IPS-11a (cell line): ENCODE results near the gene TMEM38B.

Experiments
- H3K4me3 ChIP-seq: one replicate; pipeline ENCODE4 v1.5.1; 2013; ENCODE audit warnings: low read depth, low read length, control low read depth

Gene TMEM38B, protein sequence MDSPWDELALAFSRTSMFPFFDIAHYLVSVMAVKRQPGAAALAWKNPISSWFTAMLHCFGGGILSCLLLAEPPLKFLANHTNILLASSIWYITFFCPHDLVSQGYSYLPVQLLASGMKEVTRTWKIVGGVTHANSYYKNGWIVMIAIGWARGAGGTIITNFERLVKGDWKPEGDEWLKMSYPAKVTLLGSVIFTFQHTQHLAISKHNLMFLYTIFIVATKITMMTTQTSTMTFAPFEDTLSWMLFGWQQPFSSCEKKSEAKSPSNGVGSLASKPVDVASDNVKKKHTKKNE

DNA sequence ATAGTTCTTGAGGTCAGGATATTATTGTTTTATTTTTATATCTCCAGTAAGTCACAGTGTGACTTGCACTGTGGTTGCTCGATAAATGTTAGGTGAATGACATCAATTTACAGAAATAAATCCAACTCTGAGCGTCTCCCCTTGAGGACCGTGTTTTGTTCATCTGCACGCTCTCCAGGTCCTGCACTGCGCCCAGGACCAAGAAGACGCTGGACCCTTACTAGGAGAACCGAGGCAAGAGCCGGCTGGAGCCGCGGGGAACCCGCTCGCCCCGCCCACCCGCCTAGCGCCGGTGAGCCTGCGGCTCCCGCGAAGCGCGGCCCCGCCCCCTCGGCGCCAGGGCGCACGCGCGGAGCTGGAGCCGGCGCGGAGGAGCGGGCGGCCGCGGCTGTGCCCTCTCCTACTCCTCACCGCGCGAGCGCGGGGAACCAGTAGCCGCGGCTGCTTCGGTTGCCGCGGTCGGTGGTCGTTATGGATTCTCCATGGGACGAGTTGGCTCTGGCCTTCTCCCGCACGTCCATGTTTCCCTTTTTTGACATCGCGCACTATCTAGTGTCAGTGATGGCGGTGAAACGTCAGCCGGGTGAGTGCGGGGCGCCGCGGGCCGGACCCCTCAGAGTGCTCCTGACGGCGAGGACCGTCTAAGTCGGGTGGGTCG is at the start of gene TMEM38B:
Gene TMEM38B (plus strand): TSS at position 352 of the 658 bp plus-strand sequence. CDS start 120 bp downstream, at position 472.
- H3K4me3 ChIP-seq = peak within 1 kb of the TSS; percentile 73

DNA sequence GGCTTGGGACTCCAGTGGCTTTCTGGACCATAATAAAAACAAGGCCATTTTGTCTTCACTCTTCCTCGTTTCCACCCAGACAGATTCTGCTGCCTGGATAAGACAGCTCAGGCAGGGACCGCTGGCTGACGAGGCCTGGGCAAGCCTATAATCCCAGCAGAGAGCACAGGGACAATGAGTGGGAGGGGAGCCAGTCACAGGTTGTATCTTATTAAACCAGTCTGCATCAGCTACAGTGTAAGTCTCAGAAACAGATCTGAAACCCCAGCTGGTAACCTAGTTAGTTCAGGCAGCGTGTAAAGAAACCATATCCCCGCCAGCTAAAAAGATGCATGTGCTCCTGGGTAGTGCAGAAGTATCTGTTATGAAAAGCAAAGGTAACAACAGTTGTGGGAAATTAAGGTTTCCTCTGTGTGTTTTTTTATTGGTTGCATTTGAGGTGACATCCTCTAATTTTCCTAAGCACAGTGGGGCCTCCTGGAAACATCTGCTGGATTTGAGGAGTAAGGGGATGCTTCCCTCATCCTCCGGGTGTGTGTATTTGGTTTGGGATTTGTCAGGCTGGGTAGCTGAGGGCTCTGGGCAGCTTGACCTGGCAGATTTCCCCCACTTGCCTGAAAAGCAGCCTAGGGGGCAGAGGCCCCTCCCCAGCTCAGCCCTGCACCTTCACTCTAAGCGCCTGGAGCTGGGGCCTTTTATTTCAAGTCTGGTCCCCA is 47.3 kb upstream of the TMEM38B start:
- no peak overlapping the region for H3K4me3 ChIP-seq

DNA sequence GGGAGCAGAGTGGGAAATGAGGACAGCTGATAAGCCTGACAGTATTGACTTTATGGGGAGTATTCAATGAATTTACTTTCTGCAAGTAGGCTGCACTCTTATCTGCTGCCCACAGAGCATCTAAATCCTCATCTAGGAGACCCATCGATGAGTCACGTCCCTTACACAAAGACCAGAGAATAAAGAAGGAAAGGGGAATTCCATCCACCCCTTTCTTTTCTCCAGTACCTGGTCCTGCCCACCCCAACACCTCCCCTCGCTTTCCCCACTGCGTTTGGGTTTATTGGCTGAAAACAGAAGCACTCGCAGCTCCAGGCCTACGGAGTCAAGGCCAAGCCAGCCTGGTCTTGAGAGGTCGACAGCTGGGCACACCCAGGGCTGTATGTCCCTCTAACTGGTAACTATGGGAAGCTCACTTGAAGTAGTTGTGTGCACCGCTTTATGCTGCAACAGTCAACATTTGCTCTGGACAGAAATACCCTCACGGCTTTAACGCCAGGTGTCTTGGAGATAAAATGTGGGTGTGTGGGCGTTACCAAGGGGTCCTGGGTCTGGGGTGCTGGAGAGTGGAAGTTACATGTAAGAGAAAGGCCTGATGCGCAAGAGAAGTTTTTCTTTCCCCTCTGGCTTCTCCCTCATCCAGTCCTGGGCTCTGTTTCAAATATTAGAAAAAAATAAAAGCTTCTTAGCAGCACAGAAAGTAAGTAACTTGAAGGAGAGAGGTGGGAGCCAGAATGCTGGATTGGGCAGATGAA is 46.6 kb upstream of the TMEM38B start:
- no peak overlapping the region for H3K4me3 ChIP-seq

DNA sequence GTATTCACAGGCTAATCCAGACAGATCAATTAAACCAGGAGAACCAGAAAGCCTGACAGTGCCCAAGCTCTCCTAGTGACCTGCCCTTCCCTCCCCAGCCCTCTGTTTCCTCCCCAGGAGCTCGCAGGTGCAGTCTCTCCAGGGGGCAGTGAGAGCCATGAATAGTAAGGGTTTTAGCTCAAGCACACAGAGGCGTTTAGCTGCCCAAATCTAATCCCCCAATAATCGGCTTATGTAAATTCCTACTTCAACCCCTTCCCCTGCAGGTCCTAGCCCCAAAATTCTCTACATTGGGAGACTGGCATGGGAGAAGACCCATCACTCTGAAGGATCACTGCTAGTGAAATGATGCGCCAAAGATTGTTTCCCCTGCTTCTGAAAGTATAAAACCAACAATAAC is 42.5 kb upstream of the TMEM38B start:
- no peak overlapping the region for H3K4me3 ChIP-seq

DNA sequence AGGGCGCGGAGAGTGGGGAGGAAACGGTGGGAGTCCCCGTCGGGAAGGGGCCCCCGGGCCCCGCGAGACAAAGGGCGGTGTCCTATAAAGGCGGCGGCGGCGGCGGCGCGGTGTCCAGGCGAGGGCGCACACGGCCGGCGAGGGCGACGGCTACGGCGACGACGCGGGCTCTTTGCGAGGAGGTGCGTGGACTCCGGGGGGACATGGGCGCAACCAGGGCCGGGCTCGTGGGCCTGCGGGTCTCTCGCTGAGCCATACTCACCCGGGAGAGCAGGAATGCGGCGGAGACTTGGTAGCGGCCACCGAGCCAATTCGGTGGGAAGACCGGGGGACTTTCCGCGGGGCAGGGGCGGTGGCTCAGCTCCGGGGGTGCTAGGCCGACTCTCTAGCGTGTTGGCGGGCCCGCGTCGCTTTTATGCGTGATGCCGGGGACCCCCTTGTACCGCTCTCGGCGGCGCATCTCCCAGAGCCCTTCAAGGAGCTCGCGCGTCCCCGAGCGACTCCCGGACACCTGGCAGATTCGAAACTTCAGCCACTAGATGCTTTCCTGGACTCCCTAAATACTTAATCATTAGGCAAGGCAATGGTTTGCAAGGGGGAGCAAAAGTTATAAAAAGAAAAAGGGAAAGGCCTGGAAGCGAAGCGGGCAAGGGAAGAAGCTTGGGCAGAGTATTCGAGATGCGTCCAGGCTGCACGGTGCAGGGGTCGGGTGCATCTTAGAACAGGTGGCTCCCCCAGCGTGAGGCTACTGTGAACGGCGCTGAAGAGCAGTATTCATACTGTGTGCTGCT is 38.0 kb upstream of the TMEM38B start:
- peak overlapping the region; percentile 37 for H3K4me3 ChIP-seq

DNA sequence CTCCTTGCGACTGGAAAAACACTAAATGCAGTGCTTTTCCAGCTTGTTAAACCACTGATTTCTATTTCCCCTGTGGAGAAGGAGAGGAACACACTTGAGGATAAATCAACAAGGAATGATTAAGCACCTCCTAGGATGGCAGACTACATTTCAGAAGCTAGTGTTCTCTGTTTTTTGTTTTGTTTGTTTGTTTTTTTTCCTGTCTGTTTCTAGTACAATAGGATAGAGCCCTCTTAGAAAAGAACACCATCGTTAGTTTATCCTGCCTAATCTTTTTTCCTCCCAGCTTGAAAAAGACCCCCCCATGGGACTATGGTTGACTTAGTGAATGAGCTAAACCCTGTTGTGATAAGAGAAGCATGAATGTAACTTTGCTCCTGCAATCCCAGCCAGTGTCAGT is 36.0 kb upstream of the TMEM38B start:
- no peak overlapping the region for H3K4me3 ChIP-seq

DNA sequence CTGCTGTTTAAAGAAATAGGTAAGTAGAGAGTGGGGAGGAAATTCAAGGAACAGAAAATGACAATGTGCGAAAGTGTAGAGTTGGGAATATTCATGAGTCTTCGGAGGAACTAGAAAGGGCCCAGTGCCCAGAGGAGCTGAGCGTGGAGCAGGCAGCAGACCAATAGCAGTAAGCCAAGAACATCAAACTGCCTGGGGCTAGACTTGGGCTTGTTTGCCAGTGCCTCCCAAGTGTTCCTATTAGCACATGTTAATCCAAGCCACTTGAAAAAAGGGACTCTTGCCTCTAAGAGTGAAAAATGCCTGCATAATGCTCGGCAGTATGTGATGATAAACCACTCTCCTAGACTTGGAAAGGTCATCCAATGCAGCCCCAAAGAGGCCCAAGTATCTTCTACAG is 33.3 kb upstream of the TMEM38B start:
- no peak overlapping the region for H3K4me3 ChIP-seq

DNA sequence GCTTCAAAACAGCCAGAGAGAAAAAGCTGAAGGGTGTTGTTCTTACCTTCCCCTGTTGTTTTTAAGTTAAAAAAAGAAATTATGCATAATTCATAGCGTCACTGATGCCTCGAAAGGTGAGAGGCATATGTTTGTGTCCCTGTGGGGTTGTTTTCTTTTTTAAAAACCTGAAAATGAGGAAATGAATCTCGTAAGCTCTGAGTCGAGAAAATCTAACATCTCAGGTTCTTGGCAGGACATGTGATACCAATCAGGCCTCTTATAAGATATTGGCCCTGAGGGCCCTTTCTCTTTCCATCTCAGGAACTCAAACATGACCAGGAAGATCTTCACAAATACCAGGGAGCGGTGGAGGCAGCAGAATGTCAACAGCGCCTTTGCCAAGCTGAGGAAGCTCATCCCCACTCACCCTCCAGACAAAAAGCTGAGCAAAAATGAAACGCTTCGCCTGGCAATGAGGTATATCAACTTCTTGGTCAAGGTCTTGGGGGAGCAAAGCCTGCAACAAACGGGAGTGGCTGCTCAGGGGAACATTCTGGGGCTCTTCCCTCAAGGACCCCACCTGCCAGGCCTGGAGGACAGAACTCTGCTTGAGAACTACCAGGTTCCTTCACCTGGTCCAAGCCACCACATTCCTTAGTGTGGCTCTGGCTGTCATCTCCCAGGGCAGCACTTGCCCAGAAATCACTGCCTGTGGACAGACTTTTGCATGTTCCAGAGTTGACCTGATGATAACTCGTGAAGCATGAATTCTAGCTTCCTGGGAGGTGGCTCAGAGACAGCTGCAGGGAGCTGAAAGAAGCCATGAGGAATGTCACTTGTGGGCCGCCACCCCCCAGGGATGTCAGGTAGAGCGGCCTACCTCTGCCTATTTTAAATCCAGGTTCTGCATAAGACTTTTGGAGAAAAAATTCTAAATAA is 31.9 kb upstream of the TMEM38B start, which contains the start of gene TAL2:
Gene TAL2 (plus strand): TSS at position 274 of the 921 bp plus-strand sequence. CDS start 40 bp downstream, at position 314.
- H3K4me3 ChIP-seq = no peak within 1 kb of the TSS

DNA sequence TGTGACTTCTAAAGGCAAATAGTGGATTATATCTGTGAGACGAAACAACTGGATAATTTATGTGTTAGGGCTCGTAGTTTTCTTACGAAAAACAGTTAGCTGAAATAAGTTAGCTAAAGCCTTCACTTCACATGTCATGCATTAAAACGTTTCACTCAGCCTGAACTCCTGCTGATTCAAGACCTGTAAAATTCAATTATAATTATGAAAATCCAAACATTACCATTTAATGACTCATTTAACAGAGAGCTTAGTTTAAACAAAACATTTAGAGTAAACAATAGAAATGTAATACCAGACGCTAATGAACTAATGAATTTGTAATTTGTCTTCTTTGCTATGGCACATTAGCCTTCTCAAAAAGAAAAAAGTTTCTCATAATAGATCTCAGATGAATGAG is 30.4 kb upstream of the TMEM38B start:
- no peak overlapping the region for H3K4me3 ChIP-seq

DNA sequence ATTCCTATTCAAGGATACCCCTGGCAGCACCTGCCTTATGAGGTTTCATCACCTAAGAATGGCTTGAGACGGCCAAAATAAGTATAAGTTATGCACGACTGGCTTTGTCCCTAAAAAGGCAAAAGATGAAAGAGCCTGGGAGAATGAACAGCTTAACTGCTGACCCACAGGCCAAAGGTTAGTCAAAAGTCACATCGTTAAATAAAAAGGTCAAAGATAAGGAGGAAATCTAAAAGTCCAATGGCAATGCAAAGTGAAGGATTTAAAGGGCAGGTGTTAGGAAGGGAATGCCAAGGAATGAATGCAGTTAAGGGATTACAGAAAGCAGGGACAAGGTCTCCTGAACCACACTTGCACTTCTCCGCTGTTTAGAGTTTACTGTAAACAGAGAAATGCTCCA is 26.5 kb upstream of the TMEM38B start:
- H3K4me3 ChIP-seq = no peak overlapping the region

DNA sequence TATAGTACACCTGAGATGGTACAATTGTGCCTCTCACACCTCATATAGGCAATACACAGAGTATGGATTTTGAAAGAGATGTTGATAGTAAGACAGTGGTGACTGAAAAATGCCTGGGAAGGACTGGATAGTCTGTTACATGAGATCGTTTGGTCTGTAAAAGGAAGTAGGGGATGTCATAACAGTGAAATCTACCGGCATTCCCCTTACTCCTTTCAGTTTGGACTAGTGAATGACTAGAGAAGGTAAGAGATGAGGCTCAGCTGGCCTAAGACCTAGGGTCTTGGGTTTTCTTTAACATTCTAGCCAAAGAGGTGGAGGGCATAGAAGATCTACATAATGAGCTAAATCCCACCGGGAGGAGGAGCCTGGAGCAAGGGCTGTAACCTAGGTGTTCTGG is 24.0 kb upstream of the TMEM38B start:
- H3K4me3 ChIP-seq = no peak overlapping the region

DNA sequence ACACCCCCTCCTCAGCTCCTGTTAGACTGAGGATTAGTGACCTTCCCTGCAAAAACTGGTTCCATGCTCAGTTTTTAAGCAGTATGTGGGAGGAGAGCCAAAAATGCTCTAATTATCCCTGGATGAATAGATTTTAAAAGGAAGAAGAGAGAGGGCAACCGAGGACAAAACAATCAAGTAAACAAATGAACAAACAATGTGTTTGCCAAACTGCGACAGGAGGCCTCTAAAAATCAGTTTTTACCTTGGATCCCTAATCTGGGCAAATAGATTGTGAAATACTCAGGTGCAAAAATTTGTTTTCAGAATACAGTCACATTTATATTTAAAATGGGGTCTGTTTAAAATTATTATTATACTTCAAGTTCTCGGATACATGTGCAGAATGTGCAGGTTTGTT is 23.6 kb upstream of the TMEM38B start:
- no peak overlapping the region for H3K4me3 ChIP-seq

DNA sequence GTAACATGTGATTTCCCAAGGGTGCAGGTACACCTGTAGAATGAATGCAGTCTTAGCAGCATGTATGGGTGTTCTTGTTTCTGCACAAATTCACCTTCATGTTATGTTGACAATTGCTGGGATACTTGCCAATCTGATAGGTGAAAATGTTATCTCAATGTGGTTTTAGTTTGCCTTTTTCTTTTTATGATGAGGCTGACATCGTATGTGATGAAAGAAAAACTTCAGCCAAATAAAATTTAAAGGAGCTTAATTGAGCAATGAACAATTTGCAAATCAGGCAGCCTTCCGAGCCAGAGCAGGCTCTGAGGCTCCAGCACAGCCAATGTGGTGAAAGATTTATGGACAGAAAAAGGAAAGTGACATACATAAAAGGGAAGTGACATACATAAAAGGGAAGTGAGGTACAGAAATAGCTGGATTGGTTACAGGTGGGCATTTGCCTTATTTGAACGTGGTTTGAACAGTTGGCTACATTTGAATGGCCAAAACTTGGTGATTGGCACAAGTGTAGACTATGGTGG is 21.6 kb upstream of the TMEM38B start:
- H3K4me3 ChIP-seq = no peak overlapping the region

DNA sequence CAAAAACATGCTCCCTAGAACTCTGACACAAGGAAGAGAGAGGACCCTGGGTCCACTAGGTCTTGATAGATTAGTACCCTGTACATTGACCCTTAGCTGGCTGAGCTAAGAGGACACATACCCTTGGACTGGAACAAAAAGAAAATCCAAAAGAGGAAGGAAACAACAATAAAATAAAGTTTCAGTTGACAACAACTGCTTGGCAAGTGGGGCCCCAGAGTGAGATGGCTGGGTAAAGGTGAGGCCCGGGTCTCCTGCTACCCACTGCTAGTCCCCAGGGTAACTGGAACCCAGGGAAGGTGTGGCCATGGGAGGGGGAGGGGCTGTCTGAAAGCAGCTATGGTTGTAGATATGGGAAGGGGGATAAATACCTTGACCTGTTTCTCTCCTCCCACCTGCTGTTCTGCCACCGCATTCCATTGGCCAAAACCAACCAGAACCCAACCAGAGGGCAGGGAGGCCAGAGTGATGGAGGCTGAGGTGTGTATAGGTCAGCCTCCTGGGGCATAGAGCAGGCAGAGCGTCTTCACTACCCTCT is 20.4 kb upstream of the TMEM38B start:
- no peak overlapping the region for H3K4me3 ChIP-seq

DNA sequence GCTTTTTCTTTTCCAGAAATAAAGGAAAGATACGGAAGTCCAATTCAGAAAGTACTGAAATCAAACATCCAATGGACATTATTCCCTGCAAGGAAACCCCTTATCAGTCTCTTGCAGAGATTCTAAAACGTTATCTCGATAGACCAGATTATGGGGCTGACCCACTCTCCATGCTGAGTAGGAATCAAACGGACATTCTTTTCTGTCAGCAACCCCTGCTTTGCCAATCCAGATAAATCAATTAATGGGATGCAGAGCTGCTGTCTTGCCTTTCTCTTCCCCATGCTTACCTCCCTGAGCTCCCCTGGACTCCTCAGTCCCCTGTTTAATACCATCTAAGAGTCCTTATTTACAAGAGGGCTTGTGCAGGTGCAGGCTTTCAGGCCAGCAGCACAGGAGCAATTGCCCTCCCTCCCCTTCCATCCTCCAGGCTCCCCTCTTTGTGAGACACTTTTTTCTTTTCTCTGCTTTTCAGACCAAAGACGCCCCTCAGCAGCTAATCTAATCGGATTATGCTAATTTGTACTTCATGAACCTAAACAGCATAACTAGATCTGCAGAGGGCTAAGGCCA is 17.9 kb upstream of the TMEM38B start:
- H3K4me3 ChIP-seq = no peak overlapping the region

DNA sequence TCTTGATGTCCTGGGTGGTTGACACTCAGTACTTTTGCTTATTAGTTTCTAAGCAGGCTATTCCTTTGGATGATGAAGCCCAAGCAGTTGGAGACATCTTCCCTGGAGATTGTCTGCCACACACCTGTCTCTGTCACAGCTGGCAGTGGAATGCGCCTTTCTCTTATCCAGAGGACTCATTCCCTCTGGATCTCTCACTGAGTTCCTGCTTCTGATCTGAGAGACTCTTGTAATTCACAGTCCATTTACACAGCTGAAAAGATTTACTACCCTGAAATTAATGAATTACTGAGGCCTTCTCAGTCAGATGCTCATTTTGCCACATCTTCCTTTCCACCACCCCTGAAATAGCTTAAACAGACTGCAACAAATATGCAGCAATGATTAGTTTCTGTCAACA is 16.2 kb upstream of the TMEM38B start:
- no peak overlapping the region for H3K4me3 ChIP-seq

DNA sequence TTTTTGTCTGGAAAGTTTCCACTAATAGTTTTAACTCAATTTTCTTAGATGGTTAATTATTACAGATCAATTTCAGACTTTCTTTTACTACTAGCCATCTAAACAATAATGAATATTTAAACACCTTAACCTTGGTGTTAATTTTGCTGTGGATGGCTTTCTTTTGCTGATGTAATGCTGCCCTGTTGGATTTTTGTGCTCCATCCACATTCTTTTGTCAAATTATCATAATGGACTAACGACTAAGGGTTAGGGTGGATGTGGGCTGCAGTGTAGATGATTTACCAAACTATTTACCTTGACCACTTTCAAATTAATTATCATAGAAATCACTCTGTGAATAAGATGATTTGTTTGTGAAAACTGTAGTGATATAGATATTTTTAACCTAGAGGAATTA is 15.6 kb upstream of the TMEM38B start:
- H3K4me3 ChIP-seq = no peak overlapping the region

DNA sequence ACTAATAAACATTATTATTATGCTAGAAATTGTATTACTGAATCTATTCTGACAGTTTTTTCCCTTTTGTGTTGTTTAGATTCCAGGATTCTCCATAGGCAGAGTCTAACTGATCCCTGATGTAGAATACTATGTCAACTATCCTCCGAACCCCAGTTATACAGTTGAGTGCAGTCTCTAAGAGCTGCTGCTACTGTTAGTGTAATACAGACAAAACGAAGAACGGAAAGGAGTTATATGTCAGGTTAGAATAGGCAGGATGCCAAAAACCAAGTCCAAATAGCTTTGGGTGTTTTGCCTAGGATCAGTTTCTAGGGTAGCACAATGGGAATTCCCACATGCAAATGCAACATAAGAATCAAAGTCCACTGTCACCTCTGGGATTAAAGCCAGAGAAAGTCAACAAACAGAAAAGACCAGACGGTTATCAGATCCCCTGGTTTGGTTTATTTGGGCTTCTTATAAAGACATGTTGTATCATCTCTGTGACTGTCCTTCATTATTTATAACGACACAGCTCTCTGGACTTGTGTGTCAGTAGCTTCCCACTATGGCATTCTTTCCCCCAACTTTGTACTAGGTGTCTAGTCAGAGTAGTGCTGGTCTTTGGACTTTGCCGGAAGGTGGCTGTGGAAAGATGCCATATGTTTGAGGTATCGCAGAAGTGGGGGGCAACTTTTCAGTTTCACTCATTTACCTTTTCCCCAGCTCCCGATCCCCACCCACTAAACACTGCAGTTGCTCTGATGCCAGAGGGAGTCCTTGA is 14.9 kb upstream of the TMEM38B start:
- no peak overlapping the region for H3K4me3 ChIP-seq
